Osteocyte (in vitro differentiated cells): ENCODE results near the gene PCDHGA9. TPM values are rescaled to one million over a fixed set of nuclear protein-coding genes. Genes with fewer than 3 reads are reported as not detected.

Experiments used
- DNase-seq: peaks from one replicate; pipeline ENCODE4 v3.0.0; 2021; ENCODE audit warnings: mixed read lengths; ENCODE audit not compliant: unreplicated experiment; ENCODE audit errors: extremely low spot score
- H3K27ac Mint-ChIP-seq: one replicate; pipeline ENCODE4 v1.8.0; 2021; ENCODE audit warnings: mild to moderate bottlenecking, mixed read lengths; ENCODE audit not compliant: unreplicated experiment
- H3K27me3 Mint-ChIP-seq: one replicate; pipeline ENCODE4 v1.8.0; 2021; ENCODE audit warnings: mixed read lengths; ENCODE audit not compliant: unreplicated experiment
- H3K36me3 Mint-ChIP-seq: one replicate; pipeline ENCODE4 v1.8.0; 2021; ENCODE audit warnings: mixed read lengths; ENCODE audit not compliant: unreplicated experiment
- H3K4me1 Mint-ChIP-seq: one replicate; pipeline ENCODE4 v1.8.0; 2021; ENCODE audit warnings: mixed read lengths; ENCODE audit not compliant: unreplicated experiment
- H3K4me3 Mint-ChIP-seq: one replicate; pipeline ENCODE4 v1.8.0; 2021; ENCODE audit warnings: mild to moderate bottlenecking, moderate library complexity, mixed read lengths; ENCODE audit not compliant: unreplicated experiment
- H3K9me3 Mint-ChIP-seq: one replicate; pipeline ENCODE4 v1.8.0; 2021; ENCODE audit warnings: mixed read lengths; ENCODE audit not compliant: unreplicated experiment
- total RNA-seq: library from RNA; stranded (reverse); gene quantifications from 2 replicates; pipeline ENCODE4 v1.2.1, GENCODE V29; 2021
- TF ChIP-seq, protein P1 (sequence below): fragments of 200-600 bp; sonication (generic); IDR thresholded peaks from 2 replicates; pipeline ENCODE4 v1.5.0; 2021; ENCODE audit warnings: antibody characterized with exemption, mild to moderate bottlenecking, moderate library complexity

PCDHGA9 gene
- total RNA-seq, 1 donor from 2014 or later = 1.9 TPM

DNA sequence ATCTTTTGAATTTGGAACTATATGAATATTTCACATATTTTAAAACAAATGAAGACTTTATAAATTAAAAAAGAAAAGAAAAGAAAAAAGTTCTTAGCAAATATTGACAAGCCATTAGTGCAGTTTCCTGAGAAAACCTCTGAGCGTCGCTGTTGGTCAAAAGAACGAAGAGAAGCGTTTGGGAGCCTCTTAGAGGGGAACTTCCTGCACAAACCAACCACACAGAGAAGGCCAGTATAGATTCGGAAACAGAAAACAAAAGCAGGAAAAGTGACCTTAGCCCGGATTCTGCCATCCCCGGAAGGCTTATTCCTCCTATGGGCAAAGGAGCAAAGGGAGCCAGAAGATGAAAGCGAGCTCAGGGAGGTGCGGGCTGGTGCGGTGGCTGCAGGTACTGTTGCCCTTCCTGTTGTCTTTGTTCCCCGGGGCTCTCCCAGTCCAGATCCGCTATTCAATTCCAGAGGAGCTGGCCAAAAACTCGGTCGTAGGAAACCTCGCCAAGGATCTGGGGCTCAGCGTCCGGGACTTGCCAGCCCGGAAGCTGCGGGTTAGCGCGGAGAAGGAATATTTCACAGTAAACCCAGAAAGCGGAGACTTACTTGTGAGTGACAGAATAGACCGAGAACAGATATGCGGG lies 42.7 kb upstream of the PCDHGA9 start, which contains the start of gene PCDHGB2:
Gene PCDHGB2 (plus strand): TSS at position 205 of the 637 bp plus-strand sequence. CDS start 142 bp downstream, at position 347.
- H3K9me3 Mint-ChIP-seq = peaks cover 45% of the 10 kb centered on the region
- no peak within 1 kb of the TSS for H3K27ac Mint-ChIP-seq
- H3K36me3 Mint-ChIP-seq = no peaks in the 10 kb centered on the region
- H3K4me1 Mint-ChIP-seq = no peaks in the 10 kb centered on the region
- no peak for DNase-seq
- no peak within 1 kb of the TSS for H3K4me3 Mint-ChIP-seq
- TF ChIP-seq, protein P1, sequence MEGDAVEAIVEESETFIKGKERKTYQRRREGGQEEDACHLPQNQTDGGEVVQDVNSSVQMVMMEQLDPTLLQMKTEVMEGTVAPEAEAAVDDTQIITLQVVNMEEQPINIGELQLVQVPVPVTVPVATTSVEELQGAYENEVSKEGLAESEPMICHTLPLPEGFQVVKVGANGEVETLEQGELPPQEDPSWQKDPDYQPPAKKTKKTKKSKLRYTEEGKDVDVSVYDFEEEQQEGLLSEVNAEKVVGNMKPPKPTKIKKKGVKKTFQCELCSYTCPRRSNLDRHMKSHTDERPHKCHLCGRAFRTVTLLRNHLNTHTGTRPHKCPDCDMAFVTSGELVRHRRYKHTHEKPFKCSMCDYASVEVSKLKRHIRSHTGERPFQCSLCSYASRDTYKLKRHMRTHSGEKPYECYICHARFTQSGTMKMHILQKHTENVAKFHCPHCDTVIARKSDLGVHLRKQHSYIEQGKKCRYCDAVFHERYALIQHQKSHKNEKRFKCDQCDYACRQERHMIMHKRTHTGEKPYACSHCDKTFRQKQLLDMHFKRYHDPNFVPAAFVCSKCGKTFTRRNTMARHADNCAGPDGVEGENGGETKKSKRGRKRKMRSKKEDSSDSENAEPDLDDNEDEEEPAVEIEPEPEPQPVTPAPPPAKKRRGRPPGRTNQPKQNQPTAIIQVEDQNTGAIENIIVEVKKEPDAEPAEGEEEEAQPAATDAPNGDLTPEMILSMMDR = peak; percentile 9
- H3K27me3 Mint-ChIP-seq = no peaks in the 10 kb centered on the region

DNA sequence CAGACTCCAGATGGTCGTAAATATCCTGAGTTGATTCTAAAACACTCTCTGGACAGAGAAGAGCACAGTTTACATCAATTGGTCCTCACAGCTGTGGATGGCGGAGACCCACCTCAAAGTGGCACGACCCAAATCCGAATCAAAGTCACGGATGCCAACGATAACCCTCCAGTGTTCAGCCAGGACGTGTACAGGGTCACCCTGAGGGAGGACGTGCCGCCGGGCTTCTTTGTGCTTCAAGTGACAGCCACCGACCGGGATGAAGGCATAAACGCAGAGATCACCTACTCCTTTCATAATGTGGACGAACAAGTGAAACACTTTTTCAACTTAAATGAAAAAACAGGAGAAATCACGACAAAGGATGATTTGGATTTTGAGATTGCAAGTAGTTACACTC lies 41.9 kb upstream of the PCDHGA9 start:
- Mint-ChIP-seq H3K36me3 (no peaks in the 10 kb centered on the region), H3K9me3 (peaks cover 44% of the 10 kb centered on the region), H3K4me3 (no peak overlapping the region), H3K4me1 (no peaks in the 10 kb centered on the region), H3K27ac (no peak overlapping the region), H3K27me3 (no peaks in the 10 kb centered on the region)
- no peak for DNase-seq
- TF ChIP-seq, protein P1 = no peak

DNA sequence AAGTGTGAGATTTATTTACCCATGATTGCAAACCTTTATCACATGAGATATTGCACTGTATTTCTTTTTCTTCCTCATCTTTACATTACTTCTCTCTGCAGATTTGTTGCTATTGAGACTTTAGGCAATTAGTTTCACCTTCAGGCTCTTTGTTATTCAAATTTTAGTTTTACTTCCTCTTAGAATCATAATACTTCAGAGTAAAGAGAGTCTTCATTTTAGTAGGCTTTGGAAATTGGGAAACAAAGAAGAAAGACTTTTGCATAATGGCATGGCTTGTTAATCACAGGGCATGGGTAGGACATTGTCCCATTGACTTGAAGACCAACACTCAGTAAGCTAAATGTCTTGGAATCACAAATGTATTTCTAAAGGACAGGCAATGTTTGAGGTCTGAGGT lies 39.9 kb upstream of the PCDHGA9 start:
- Mint-ChIP-seq H3K36me3 (no peaks in the 10 kb centered on the region), H3K4me3 (no peak overlapping the region), H3K27me3 (no peaks in the 10 kb centered on the region), H3K27ac (no peak overlapping the region), H3K9me3 (peaks cover 35% of the 10 kb centered on the region), H3K4me1 (no peaks in the 10 kb centered on the region)
- DNase-seq = no peak
- TF ChIP-seq, protein P1 = no peak

DNA sequence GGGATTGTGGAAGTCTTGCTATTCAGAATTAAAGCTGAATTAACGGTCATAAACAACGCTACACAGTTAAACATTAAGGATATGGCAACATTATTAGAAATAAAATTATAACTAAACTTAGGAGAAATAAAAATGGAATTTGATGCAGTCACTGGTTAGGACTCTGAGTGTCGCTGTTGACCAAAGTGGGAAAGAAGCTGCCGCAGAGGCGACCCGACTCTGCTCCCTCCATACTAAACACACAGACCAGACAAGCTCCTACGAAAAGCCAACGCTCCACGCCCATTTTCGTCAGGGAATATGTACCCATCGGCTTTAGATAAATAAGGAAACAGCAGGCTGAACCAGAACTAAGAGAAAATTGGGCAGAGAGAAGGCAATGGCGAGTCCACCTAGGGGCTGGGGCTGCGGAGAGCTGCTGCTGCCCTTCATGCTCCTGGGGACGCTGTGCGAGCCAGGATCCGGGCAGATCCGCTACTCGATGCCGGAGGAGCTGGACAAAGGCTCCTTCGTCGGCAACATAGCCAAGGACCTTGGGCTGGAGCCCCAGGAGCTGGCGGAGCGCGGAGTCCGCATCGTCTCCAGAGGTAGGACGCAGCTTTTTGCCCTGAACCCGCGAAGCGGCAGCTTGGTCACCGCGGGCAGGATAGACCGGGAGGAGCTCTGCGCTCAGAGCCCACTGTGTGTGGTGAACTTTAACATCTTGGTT lies 38.5 kb upstream of the PCDHGA9 start, which contains the start of gene PCDHGA5:
Gene PCDHGA5 (plus strand): TSS at position 211 of the 709 bp plus-strand sequence. CDS start 169 bp downstream, at position 380.
- no peaks in the 10 kb centered on the region for H3K4me1 Mint-ChIP-seq
- peaks cover 26% of the 10 kb centered on the region for H3K9me3 Mint-ChIP-seq
- H3K36me3 Mint-ChIP-seq = no peaks in the 10 kb centered on the region
- TF ChIP-seq, protein P1 = no peak
- DNase-seq = no peak
- H3K4me3 Mint-ChIP-seq = no peak within 1 kb of the TSS
- H3K27me3 Mint-ChIP-seq = no peaks in the 10 kb centered on the region
- H3K27ac Mint-ChIP-seq = no peak within 1 kb of the TSS
